ENCODE data around the gene KRT15. TPM values are rescaled to one million over a fixed set of nuclear protein-coding genes. Genes with fewer than 3 reads are reported as not detected.

The KRT15 gene
- total and polyA plus RNA-seq, 2 donors (not counting 1 experiment from before 2014, with no cell fraction given) = not detected

GRCh38 chr17:41555105-41555887 lies 36.6 kb upstream of the KRT15 start:
- ATAC-seq (ENCODE audit: low read depth) = no peak
- Mint-ChIP-seq H3K27me3 (peaks cover 58% of the 10 kb centered on the region), H3K27ac (no peak overlapping the region), H3K4me1 (no peaks in the 10 kb centered on the region), H3K4me3 (no peak overlapping the region), H3K9me3 (ENCODE audit: insufficient read depth) (no peaks in the 10 kb centered on the region)
- no peak overlapping the region for H3K4me2 ChIP-seq (replicated peaks; ENCODE audit: low read depth, low read length, poor library complexity, severe bottlenecking)
- TF ChIP-seq EZH2 (IDR thresholded peaks at IDR 0.05; ENCODE audit: borderline replicate concordance, insufficient read depth, low read depth, low read length, poor library complexity, severe bottlenecking) = no peak
- no peak for TF ChIP-seq CTCF (IDR thresholded peaks at IDR 0.05)
- no peak overlapping the region for H3K27ac ChIP-seq (ENCODE audit: low read length in 2 of 2)
- no peaks in the 10 kb centered on the region for H4K20me1 ChIP-seq (ENCODE audit: control insufficient read depth, insufficient read depth, low read length, poor library complexity, severe bottlenecking)
- H3K9ac ChIP-seq (ENCODE audit: low read length) = no peak overlapping the region
- no peaks in the 10 kb centered on the region for H3K4me1 ChIP-seq (ENCODE audit: control insufficient read depth in 2 of 2, insufficient read depth in 2 of 2, low read length in 2 of 2)
- DNase-seq = no peak
- intact Hi-C loops (cut with micrococcal nuclease) = no loop called here
- ChIA-PET POLR2A (no interaction called here), CTCF (no interaction called here)
- H3K36me3 ChIP-seq (replicated peaks in 1 of 2; ENCODE audit: control extremely low read depth in 1 of 2, control insufficient read depth in 1 of 2, extremely low read depth in 1 of 2, insufficient read depth in 2 of 2, low read length in 1 of 2) = no peaks in the 10 kb centered on the region
- H3K79me2 ChIP-seq (ENCODE audit: control insufficient read depth, insufficient read depth, low read length) = no peaks in the 10 kb centered on the region
- H2AFZ ChIP-seq (ENCODE audit: insufficient read depth, low read depth, low read length, poor library complexity, severe bottlenecking) = no peak overlapping the region
- peaks cover 0 to 32% (median 3%) of the 10 kb centered on the region in 4 experiments for H3K27me3 ChIP-seq (replicated peaks in 1 of 4; ENCODE audit: control extremely low read depth in 1 of 4, control insufficient read depth in 3 of 4, insufficient read depth in 4 of 4, low read length in 3 of 4)
- H3K9me3 ChIP-seq (ENCODE audit: control extremely low read depth in 1 of 3, control insufficient read depth in 2 of 3, insufficient read depth in 1 of 3, low read length in 2 of 3) = no peaks in the 10 kb centered on the region
- no peak overlapping the region for H3K4me3 ChIP-seq (ENCODE audit: control extremely low read depth in 1 of 5, extremely low read depth in 1 of 5, insufficient read depth in 1 of 5, low read depth in 2 of 5, low read length in 4 of 5)
- WGBS (ENCODE audit: insufficient coverage) = 86% methylated on average over 4 of the region's 5 CpGs

- H3K4me3 Mint-ChIP-seq = no peak overlapping the region
- 93% methylated on average over 2 of the region's 8 CpGs for WGBS (ENCODE audit: insufficient coverage)
- Histone ChIP-seq H3K4me2 (replicated peaks; ENCODE audit: low read depth, low read length, poor library complexity, severe bottlenecking) (no peak overlapping the region), H4K20me1 (ENCODE audit: control insufficient read depth, insufficient read depth, low read length, poor library complexity, severe bottlenecking) (no peaks in the 10 kb centered on the region), H3K9ac (ENCODE audit: low read length) (no peak overlapping the region), H3K79me2 (ENCODE audit: control insufficient read depth, insufficient read depth, low read length) (no peaks in the 10 kb centered on the region), H3K4me3 (ENCODE audit: control extremely low read depth in 1 of 5, extremely low read depth in 1 of 5, insufficient read depth in 1 of 5, low read depth in 2 of 5, low read length in 4 of 5) (no peak overlapping the region), H3K9me3 (ENCODE audit: control extremely low read depth in 1 of 3, control insufficient read depth in 2 of 3, insufficient read depth in 1 of 3, low read length in 2 of 3) (no peaks in the 10 kb centered on the region), H3K27ac (ENCODE audit: low read length in 2 of 2) (no peak overlapping the region), H3K27me3 (replicated peaks in 1 of 4; ENCODE audit: control extremely low read depth in 1 of 4, control insufficient read depth in 3 of 4, insufficient read depth in 4 of 4, low read length in 3 of 4) (peaks cover 0 to 31% (median 3%) of the 10 kb centered on the region in 4 experiments), H3K36me3 (replicated peaks in 1 of 2; ENCODE audit: control extremely low read depth in 1 of 2, control insufficient read depth in 1 of 2, extremely low read depth in 1 of 2, insufficient read depth in 2 of 2, low read length in 1 of 2) (no peaks in the 10 kb centered on the region), H2AFZ (ENCODE audit: insufficient read depth, low read depth, low read length, poor library complexity, severe bottlenecking) (no peak overlapping the region), H3K4me1 (ENCODE audit: control insufficient read depth in 2 of 2, insufficient read depth in 2 of 2, low read length in 2 of 2) (peaks cover 1 to 4% of the 10 kb centered on the region in 2 donors)
- no peaks in the 10 kb centered on the region for H3K9me3 Mint-ChIP-seq (ENCODE audit: insufficient read depth)
- H3K27me3 Mint-ChIP-seq = peaks cover 56% of the 10 kb centered on the region
- TF ChIP-seq CTCF (IDR thresholded peaks at IDR 0.05) = no peak
- no peak for TF ChIP-seq EZH2 (IDR thresholded peaks at IDR 0.05; ENCODE audit: borderline replicate concordance, insufficient read depth, low read depth, low read length, poor library complexity, severe bottlenecking)
- intact Hi-C loops (cut with micrococcal nuclease) = no loop called here
- ChIA-PET CTCF (no interaction called here), POLR2A (no interaction called here)
- ATAC-seq (ENCODE audit: low read depth) (no peak), DNase-seq (no peak)
- no peak overlapping the region for H3K27ac Mint-ChIP-seq
- H3K4me1 Mint-ChIP-seq = peaks cover 5% of the 10 kb centered on the region
Measured at GRCh38 chr17:41553987-41554680, 35.4 kb upstream of the KRT15 start.

Data from B cell (primary cell).